ENCODE data around the gene SLX4IP. TPM values are rescaled to one million over a fixed set of nuclear protein-coding genes. Genes with fewer than 3 reads are reported as not detected.

The SLX4IP gene
- total and polyA plus RNA-seq, 2 of the 13 experiments (the other 11 are each of a cell fraction or from before 2014, with no cell fraction given): 3.6 to 7.3 TPM

GRCh38 chr20:10672624-10673127 lies 237.6 kb downstream of the SLX4IP start (continued):
- TF ChIP-seq, protein P1, sequence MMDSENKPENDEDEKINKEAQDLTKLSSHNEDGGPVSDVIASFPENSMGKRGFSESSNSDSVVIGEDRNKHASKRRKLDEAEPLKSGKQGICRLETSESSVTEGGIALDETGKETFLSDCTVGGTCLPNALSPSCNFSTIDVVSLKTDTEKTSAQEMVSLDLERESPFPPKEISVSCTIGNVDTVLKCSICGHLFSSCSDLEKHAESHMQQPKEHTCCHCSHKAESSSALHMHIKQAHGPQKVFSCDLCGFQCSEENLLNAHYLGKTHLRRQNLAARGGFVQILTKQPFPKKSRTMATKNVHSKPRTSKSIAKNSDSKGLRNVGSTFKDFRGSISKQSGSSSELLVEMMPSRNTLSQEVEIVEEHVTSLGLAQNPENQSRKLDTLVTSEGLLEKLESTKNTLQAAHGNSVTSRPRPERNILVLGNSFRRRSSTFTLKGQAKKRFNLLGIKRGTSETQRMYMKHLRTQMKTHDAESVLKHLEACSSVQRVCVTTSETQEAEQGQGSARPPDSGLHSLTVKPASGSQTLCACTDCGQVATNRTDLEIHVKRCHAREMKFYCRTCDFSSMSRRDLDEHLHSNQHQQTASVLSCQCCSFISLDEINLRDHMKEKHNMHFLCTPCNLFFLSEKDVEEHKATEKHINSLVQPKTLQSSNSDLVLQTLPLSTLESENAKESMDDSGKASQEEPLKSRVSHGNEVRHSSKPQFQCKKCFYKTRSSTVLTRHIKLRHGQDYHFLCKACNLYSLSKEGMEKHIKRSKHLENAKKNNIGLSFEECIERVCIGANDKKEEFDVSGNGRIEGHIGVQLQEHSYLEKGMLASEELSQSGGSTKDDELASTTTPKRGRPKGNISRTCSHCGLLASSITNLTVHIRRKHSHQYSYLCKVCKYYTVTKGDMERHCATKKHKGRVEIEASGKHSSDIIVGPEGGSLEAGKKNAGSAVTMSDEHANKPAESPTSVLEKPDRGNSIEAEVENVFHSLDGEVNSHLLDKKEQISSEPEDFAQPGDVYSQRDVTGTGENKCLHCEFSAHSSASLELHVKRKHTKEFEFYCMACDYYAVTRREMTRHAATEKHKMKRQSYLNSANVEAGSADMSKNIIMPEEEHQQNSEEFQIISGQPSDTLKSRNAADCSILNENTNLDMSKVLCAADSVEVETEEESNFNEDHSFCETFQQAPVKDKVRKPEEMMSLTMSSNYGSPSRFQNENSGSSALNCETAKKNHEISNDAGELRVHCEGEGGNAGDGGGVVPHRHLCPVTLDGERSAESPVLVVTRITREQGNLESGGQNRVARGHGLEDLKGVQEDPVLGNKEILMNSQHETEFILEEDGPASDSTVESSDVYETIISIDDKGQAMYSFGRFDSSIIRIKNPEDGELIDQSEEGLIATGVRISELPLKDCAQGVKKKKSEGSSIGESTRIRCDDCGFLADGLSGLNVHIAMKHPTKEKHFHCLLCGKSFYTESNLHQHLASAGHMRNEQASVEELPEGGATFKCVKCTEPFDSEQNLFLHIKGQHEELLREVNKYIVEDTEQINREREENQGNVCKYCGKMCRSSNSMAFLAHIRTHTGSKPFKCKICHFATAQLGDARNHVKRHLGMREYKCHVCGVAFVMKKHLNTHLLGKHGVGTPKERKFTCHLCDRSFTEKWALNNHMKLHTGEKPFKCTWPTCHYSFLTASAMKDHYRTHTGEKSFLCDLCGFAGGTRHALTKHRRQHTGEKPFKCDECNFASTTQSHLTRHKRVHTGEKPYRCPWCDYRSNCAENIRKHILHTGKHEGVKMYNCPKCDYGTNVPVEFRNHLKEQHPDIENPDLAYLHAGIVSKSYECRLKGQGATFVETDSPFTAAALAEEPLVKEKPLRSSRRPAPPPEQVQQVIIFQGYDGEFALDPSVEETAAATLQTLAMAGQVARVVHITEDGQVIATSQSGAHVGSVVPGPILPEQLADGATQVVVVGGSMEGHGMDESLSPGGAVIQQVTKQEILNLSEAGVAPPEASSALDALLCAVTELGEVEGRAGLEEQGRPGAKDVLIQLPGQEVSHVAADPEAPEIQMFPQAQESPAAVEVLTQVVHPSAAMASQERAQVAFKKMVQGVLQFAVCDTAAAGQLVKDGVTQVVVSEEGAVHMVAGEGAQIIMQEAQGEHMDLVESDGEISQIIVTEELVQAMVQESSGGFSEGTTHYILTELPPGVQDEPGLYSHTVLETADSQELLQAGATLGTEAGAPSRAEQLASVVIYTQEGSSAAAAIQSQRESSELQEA (CRISPR knock-in tag; IDR thresholded peaks at IDR 0.05; ENCODE audit: not compliant biosample characterization): no peak
- TF ChIP-seq ZNF329 (CRISPR knock-in tag; IDR thresholded peaks at IDR 0.05; ENCODE audit: low read depth): 0 out of 2 replicates have a peak, but pooled peaks have one; percentile 10
- no peak; the same call in 1 of the 2 replicates for TF ChIP-seq FOXP4 (CRISPR knock-in tag; IDR thresholded peaks at IDR 0.05)
- TF ChIP-seq, protein P2, sequence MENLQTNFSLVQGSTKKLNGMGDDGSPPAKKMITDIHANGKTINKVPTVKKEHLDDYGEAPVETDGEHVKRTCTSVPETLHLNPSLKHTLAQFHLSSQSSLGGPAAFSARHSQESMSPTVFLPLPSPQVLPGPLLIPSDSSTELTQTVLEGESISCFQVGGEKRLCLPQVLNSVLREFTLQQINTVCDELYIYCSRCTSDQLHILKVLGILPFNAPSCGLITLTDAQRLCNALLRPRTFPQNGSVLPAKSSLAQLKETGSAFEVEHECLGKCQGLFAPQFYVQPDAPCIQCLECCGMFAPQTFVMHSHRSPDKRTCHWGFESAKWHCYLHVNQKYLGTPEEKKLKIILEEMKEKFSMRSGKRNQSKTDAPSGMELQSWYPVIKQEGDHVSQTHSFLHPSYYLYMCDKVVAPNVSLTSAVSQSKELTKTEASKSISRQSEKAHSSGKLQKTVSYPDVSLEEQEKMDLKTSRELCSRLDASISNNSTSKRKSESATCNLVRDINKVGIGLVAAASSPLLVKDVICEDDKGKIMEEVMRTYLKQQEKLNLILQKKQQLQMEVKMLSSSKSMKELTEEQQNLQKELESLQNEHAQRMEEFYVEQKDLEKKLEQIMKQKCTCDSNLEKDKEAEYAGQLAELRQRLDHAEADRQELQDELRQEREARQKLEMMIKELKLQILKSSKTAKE (CRISPR knock-in tag; IDR thresholded peaks at IDR 0.05; ENCODE audit: borderline replicate concordance): no peak
- 0 out of 2 replicates have a peak, but pooled peaks have one; percentile 10 for TF ChIP-seq HMG20A (CRISPR knock-in tag; IDR thresholded peaks at IDR 0.05; ENCODE audit: borderline replicate concordance)
- TF ChIP-seq ZBTB20 (CRISPR knock-in tag; IDR thresholded peaks at IDR 0.05; ENCODE audit: borderline replicate concordance, low read depth): 0 out of 2 replicates have a peak, but pooled peaks have one; percentile 6
- TF ChIP-seq ZNF512 (CRISPR knock-in tag; IDR thresholded peaks at IDR 0.05): no peak
- TF ChIP-seq, protein P3, sequence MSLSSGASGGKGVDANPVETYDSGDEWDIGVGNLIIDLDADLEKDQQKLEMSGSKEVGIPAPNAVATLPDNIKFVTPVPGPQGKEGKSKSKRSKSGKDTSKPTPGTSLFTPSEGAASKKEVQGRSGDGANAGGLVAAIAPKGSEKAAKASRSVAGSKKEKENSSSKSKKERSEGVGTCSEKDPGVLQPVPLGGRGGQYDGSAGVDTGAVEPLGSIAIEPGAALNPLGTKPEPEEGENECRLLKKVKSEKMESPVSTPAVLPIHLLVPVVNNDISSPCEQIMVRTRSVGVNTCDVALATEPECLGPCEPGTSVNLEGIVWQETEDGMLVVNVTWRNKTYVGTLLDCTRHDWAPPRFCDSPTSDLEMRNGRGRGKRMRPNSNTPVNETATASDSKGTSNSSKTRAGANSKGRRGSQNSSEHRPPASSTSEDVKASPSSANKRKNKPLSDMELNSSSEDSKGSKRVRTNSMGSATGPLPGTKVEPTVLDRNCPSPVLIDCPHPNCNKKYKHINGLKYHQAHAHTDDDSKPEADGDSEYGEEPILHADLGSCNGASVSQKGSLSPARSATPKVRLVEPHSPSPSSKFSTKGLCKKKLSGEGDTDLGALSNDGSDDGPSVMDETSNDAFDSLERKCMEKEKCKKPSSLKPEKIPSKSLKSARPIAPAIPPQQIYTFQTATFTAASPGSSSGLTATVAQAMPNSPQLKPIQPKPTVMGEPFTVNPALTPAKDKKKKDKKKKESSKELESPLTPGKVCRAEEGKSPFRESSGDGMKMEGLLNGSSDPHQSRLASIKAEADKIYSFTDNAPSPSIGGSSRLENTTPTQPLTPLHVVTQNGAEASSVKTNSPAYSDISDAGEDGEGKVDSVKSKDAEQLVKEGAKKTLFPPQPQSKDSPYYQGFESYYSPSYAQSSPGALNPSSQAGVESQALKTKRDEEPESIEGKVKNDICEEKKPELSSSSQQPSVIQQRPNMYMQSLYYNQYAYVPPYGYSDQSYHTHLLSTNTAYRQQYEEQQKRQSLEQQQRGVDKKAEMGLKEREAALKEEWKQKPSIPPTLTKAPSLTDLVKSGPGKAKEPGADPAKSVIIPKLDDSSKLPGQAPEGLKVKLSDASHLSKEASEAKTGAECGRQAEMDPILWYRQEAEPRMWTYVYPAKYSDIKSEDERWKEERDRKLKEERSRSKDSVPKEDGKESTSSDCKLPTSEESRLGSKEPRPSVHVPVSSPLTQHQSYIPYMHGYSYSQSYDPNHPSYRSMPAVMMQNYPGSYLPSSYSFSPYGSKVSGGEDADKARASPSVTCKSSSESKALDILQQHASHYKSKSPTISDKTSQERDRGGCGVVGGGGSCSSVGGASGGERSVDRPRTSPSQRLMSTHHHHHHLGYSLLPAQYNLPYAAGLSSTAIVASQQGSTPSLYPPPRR (CRISPR knock-in tag; IDR thresholded peaks at IDR 0.05; ENCODE audit: borderline replicate concordance): no peak
